ENCODE results near the gene BICD1. TPM values are rescaled to one million over a fixed set of nuclear protein-coding genes. Genes with fewer than 3 reads are reported as not detected.

Gene BICD1
- total and polyA plus RNA-seq, 2 of the 13 experiments (the other 11 are each of a cell fraction or from before 2014, with no cell fraction given), result 4.5 to 5.2 TPM

DNA sequence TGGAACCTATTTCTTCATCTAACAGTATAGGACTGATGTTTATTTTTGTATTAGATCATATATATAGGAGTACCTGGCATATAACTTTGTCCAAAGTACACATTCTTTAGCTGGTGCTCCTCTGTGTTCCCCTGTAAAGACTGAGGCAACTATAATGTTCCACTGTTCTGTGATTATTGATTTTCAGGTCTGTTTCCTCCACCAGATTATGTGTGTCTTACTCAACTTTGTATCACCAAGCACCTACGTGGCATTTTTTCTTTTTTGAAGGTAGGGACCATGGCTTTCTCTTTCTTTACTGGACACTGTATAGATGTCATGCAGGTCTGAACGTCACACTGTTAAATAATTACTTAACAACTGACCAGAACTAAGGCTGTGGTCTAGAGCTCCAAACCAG, 29.3 kb downstream of the BICD1 start (continued):
- TF ChIP-seq ZFP1 (CRISPR knock-in tag; IDR thresholded peaks at IDR 0.05), result no peak
- no peak for TF ChIP-seq ATF7-NPFF (CRISPR knock-in tag; IDR thresholded peaks at IDR 0.05; ENCODE audit: low read depth)
- TF ChIP-seq ZIK1 (CRISPR knock-in tag; IDR thresholded peaks at IDR 0.05; ENCODE audit: borderline replicate concordance, low read depth), result no peak
- TF ChIP-seq GATA4 (IDR thresholded peaks at IDR 0.05; ENCODE audit: borderline replicate concordance, low read depth), result no peak
- TF ChIP-seq, protein P1, sequence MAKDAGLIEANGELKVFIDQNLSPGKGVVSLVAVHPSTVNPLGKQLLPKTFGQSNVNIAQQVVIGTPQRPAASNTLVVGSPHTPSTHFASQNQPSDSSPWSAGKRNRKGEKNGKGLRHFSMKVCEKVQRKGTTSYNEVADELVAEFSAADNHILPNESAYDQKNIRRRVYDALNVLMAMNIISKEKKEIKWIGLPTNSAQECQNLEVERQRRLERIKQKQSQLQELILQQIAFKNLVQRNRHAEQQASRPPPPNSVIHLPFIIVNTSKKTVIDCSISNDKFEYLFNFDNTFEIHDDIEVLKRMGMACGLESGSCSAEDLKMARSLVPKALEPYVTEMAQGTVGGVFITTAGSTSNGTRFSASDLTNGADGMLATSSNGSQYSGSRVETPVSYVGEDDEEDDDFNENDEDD (CRISPR knock-in tag; IDR thresholded peaks at IDR 0.05; ENCODE audit: borderline replicate concordance), result no peak
- no peak for TF ChIP-seq ZKSCAN5 (CRISPR knock-in tag; IDR thresholded peaks at IDR 0.05)
- no peak for TF ChIP-seq ISX (CRISPR knock-in tag; conservative IDR thresholded peaks at IDR 0.05)
- no peak for TF ChIP-seq ZNF563 (CRISPR knock-in tag; IDR thresholded peaks at IDR 0.05)
- no peak for TF ChIP-seq RFXANK (CRISPR knock-in tag; IDR thresholded peaks at IDR 0.05)
- no peak for TF ChIP-seq FOXP1 (IDR thresholded peaks at IDR 0.05)
- peak; percentile 47; the same call in 1 of the 2 replicates for TF ChIP-seq FOXP1 (CRISPR knock-in tag; IDR thresholded peaks at IDR 0.05)
- TF ChIP-seq, protein P2, sequence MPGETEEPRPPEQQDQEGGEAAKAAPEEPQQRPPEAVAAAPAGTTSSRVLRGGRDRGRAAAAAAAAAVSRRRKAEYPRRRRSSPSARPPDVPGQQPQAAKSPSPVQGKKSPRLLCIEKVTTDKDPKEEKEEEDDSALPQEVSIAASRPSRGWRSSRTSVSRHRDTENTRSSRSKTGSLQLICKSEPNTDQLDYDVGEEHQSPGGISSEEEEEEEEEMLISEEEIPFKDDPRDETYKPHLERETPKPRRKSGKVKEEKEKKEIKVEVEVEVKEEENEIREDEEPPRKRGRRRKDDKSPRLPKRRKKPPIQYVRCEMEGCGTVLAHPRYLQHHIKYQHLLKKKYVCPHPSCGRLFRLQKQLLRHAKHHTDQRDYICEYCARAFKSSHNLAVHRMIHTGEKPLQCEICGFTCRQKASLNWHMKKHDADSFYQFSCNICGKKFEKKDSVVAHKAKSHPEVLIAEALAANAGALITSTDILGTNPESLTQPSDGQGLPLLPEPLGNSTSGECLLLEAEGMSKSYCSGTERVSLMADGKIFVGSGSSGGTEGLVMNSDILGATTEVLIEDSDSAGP (CRISPR knock-in tag; IDR thresholded peaks at IDR 0.05; ENCODE audit: borderline replicate concordance), result no peak
- no peak for TF ChIP-seq XBP1 (CRISPR knock-in tag; IDR thresholded peaks at IDR 0.05)
- TF ChIP-seq BHLHE40 (IDR thresholded peaks at IDR 0.05; ENCODE audit: low read length), result no peak
- TF ChIP-seq ZNF17 (CRISPR knock-in tag; IDR thresholded peaks at IDR 0.05), result no peak
- TF ChIP-seq, protein P3, sequence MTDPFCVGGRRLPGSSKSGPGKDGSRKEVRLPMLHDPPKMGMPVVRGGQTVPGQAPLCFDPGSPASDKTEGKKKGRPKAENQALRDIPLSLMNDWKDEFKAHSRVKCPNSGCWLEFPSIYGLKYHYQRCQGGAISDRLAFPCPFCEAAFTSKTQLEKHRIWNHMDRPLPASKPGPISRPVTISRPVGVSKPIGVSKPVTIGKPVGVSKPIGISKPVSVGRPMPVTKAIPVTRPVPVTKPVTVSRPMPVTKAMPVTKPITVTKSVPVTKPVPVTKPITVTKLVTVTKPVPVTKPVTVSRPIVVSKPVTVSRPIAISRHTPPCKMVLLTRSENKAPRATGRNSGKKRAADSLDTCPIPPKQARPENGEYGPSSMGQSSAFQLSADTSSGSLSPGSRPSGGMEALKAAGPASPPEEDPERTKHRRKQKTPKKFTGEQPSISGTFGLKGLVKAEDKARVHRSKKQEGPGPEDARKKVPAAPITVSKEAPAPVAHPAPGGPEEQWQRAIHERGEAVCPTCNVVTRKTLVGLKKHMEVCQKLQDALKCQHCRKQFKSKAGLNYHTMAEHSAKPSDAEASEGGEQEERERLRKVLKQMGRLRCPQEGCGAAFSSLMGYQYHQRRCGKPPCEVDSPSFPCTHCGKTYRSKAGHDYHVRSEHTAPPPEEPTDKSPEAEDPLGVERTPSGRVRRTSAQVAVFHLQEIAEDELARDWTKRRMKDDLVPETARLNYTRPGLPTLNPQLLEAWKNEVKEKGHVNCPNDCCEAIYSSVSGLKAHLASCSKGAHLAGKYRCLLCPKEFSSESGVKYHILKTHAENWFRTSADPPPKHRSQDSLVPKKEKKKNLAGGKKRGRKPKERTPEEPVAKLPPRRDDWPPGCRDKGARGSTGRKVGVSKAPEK (CRISPR knock-in tag; IDR thresholded peaks at IDR 0.05; ENCODE audit: borderline replicate concordance), result no peak
- no peak for TF ChIP-seq HCFC1 (IDR thresholded peaks at IDR 0.05; ENCODE audit: low read depth, low read length)
- no peak for TF ChIP-seq TCF12 (IDR thresholded peaks at IDR 0.05)
- no peak for TF ChIP-seq TCF12 (CRISPR knock-in tag; IDR thresholded peaks at IDR 0.05)
- no peak for TF ChIP-seq TBX3 (IDR thresholded peaks at IDR 0.05; ENCODE audit: borderline replicate concordance)
- no peak for TF ChIP-seq MEIS2 (CRISPR knock-in tag; IDR thresholded peaks at IDR 0.05)
- TF ChIP-seq, protein P4, sequence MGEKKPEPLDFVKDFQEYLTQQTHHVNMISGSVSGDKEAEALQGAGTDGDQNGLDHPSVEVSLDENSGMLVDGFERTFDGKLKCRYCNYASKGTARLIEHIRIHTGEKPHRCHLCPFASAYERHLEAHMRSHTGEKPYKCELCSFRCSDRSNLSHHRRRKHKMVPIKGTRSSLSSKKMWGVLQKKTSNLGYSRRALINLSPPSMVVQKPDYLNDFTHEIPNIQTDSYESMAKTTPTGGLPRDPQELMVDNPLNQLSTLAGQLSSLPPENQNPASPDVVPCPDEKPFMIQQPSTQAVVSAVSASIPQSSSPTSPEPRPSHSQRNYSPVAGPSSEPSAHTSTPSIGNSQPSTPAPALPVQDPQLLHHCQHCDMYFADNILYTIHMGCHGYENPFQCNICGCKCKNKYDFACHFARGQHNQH (CRISPR knock-in tag; IDR thresholded peaks at IDR 0.05), result no peak
- TF ChIP-seq, protein P5, sequence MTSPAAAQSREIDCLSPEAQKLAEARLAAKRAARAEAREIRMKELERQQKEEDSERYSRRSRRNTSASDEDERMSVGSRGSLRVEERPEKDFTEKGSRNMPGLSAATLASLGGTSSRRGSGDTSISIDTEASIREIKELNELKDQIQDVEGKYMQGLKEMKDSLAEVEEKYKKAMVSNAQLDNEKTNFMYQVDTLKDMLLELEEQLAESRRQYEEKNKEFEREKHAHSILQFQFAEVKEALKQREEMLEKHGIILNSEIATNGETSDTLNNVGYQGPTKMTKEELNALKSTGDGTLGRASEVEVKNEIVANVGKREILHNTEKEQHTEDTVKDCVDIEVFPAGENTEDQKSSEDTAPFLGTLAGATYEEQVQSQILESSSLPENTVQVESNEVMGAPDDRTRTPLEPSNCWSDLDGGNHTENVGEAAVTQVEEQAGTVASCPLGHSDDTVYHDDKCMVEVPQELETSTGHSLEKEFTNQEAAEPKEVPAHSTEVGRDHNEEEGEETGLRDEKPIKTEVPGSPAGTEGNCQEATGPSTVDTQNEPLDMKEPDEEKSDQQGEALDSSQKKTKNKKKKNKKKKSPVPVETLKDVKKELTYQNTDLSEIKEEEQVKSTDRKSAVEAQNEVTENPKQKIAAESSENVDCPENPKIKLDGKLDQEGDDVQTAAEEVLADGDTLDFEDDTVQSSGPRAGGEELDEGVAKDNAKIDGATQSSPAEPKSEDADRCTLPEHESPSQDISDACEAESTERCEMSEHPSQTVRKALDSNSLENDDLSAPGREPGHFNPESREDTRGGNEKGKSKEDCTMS (CRISPR knock-in tag; conservative IDR thresholded peaks at IDR 0.05), result no peak
- no peak for TF ChIP-seq RBFOX2 (IDR thresholded peaks at IDR 0.05; ENCODE audit: low read depth, low read length)
- no peak for TF ChIP-seq ZC3H13 (CRISPR knock-in tag; IDR thresholded peaks at IDR 0.05)

All from HepG2 (cell line).